Measurements from ENCODE around the gene PDSS2.
"Not testable (repeated sequence)": the region's sequence is repeated elsewhere in the genome, so short reads cannot be mapped to it uniquely, and the experiment has no call there.

PDSS2 gene

DNA sequence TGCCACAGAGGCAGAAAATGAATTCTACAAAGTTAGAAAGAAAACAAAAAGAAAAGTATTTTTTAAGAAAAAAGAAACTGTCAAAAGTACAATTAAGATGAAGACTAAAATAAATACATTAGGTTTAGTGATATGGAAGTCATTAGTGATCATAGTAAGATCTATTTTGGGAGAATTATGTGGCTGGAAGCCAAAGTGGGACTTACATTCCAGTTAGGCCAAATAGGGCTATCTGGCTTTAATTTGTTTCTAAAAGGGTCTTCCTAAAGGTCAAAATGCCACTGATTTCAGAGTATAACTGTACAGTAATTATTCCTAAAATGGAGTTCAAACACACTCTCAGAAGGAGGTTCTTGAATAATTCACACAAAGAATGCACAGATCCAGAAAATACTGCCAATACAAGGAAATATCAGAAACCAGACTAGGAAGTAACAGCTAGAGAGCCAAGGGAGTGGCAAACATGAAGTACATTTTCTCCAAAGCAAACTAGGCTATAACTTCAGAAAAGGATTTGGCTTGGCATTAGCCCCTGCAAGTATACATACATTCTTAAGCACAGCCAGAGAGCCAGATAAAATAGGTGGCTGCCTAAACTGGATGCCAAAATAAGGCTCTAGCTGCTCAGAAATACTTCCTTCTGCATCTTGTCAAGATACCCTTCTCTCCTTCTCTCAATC lies 45.3 kb downstream of the PDSS2 start:
- no peak for DNase-seq

DNA sequence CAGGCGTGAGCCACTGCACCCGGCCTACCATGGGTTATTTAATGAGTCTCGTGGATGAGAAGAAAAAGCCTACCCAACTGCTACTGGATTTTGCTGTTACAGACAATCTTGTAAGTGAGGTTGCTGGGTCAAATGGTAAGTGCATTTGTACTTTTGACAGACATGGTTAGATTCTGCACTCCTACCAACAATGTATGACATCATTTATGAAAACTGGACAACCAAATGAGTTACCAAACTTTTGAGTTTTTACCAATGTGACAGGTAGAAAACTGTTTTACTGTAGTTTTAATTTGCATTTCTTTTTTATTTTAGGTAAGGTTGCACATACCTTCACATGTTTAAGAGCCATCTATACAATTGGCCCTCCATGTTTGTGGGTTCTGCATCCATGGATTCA lies 48.2 kb downstream of the PDSS2 start:
- no peak for DNase-seq

DNA sequence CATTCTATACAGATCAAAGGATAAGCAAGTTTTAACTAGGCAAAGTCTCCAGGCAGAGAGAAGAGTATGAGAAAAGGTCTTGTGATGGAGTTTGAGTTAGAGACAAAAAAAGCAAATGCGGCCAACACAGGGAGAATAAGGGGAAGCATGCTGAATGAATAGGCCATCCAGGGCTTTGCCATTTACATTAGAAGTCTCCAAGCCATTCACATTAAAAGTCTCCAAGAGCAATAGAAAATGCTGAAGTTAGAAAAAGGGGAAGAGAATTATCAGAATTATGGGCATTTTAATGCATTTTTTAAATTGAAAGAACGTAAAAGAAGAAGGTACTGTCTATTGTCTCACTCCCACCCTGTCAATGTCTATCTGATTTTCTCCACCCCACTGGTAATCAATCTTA lies 49.4 kb downstream of the PDSS2 start:
- DNase-seq = no peak

DNA sequence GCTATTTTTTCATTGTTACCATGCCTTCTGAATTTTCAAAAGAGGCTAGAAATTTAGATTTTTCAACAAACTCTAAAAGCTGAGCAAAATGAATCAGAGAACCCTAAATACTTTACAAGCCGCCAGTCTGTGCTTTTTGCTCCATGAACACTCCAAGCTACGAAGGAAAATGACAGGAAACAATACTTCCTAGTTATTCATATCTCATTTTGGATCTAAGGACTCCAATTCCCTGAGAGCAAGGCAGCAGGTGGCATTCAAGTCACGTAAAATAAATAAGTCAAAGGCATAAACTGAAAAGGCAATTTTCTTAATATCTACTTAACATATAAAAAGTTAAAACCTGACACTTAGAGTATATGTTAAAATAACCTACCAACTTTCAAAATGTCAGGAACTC lies 50.6 kb downstream of the PDSS2 start:
- no peak for DNase-seq

DNA sequence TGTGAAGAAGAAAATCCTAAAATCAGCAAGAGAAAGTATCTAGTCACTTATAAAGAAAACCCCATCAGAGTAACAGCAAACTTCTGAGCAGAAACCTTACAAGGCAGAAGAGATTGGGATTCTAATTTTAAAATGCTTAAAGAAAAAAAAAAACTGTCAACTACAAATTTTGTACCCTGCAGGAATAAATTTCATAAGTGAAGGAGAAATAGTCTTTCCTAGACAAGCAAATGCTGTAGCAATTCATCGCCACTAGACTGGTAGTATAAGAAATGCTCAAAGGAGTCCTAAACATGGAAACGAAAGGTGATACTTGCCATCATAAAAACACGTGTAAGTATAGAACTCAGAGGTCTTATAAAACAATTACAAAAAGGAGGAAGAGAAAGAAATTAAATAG lies 54.4 kb downstream of the PDSS2 start:
- no peak for DNase-seq

DNA sequence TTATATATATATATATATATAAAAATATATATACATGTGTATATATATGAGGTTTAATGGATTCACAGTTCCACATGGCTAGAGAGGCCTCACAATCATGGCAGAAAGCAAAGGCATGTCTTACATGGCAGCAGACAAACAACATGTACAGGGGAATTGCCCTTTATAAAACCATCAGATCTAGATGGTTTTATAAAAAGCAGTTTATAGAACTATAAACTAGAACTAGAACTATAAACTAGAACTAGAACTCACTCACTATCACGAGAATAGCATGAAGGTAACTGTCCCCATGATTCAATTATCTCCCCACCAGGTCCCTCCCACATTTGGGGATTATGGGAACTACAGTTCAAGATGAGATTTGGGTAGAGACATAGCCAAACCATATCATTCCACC lies 56.8 kb downstream of the PDSS2 start:
- no peak for DNase-seq

DNA sequence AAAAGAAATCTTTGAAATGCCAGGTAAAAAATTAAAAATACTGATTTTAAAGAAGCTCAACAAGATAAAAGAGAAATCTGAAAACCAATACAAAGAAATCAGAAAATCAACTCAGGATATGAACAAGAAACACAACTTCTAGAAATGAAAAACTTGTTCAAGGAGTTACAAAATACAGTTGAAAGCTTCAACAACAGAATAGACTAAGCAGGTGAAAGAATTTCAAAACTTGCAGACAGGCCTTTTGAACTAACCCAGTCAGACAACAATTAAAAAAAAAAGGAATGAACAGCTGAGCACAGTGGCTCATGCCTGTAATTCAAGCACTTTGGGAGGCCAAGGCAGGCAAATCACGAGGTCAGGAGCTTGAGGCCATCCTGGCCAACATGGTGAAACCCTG lies 57.8 kb downstream of the PDSS2 start:
- no peak for DNase-seq

DNA sequence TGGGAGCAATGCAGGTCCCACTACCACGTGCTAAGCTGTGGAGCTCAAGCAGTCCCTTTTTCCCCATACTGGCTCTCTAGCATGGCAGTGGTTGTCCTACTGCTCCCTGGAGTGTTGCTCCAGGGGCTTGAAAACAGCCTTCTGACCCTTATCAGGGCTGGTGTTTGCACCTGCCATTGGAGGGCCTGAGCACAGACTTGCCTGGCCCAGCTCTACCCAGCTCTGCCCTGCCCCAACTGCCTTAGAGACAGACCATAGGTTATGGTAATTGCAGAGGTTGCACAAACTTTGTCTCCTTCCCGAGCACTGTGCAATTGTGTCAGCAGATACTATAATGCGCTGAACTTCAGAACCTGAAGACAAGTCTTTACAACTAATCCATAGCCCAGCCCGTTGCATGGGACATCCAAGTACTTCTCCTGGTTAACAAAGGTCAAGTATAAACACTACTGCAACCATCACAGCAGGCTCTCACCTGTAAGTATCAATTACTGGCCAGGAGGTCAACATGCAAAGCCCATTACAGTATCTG lies 58.7 kb downstream of the PDSS2 start:
- DNase-seq = no peak

DNA sequence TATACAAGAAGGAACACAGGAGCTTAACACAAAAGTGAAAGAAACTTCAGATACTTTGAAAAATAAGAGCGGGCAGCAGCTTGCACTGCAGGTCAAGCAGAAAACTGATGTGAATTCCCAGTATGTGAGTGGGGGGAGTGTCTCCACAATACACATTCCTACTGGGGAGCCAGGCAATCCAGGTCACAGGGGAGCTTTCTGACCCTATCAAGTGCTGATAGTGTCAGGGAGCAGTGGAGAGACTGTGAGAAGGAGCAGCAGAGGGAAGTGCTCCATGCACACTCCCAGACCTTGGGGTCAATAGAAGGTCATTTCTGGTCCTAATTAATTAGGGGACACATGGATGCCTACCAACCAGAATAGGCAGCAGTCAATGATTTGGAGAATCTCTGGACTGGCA lies 59.4 kb downstream of the PDSS2 start:
- DNase-seq = no peak

DNA sequence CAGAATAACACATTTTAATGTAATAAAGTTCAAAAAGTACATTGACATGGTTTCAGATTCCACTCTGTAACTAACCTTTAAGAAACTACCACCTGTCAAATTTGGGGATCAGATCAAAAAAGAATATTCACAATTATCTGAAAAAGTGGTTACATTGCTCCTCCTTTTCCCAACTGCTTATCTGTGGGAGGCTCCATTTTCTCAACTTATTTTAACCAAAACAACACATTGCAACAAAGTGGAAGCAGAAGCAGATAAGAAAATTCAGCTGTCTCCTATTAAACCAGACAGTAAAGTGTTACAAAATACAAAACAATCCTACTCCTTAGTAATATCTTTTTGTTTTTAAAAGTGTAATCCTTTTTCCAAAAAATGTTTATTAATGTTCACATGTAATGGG lies 61.4 kb downstream of the PDSS2 start:
- DNase-seq = no peak

DNA sequence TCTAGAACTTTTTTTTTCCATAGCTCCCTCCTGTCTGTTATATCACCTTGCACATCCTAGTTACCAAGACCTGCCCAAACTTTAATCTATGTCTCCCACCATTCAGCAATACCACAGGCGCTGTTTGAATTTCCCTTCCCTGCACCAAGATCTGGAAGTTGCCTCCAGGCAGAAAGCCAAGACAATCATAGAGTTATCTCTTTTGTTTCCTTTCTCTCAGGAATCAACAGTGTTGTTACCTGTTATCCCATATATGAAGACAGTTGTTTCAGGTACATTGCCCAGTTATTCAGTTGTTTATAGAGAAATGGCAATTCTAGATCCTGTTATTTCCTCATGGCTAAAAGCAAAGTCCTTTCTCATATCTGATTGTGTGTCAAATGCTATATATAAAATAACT lies 63.2 kb downstream of the PDSS2 start:
- DNase-seq = no peak

DNA sequence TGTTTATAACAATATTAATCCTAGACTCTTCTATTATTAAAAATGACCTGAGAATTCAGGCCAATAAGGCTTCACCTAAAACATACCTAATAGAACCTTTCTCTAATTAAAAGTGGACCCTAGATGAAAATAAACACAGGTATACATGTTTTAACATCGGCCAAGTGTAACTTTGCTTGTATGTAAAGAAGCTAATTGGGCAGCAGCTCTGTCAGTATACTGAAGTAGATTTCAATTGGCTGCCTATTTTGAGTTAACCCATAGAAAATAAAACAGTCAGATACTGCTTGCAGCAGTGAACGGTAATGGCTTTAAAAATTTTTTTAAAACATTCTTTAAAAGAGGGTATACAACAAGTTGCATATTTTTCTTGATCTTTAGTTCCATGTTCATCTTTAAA lies 67.3 kb downstream of the PDSS2 start:
- DNase-seq = no peak

DNA sequence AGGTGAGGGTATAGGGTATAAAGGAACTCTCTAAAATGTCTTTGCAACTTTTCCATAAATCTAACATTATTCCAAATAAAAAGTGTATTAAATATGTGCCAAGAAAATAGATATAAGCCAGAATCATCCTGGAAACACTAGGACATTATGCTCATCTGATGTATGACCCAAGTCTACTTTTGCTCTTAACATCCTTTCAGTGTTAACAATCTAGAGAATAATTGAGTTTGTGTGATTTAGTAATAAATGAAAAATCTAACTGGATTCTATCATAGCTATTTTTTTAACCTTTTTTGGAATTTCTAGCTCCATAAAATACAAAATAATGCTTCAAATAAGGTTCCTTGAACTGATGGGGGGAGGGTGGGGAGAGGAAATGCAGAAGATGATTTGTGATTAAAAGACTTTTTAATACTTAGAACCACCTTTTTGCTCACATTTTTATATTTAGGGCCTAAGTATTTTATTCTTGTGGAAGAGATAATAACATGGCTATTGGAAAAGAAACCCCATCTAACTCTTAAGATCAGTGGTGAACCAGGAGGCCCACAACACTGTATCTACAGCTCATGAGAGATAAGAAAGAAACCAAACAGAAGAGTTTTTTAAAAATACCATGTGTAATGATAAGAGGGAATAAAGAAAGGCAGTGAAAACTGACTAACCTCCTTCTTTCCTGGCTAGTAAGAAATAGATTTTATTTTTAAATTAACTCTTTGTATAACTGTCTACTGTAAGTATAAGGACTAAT lies 68.5 kb downstream of the PDSS2 start:
- DNase-seq = no peak

DNA sequence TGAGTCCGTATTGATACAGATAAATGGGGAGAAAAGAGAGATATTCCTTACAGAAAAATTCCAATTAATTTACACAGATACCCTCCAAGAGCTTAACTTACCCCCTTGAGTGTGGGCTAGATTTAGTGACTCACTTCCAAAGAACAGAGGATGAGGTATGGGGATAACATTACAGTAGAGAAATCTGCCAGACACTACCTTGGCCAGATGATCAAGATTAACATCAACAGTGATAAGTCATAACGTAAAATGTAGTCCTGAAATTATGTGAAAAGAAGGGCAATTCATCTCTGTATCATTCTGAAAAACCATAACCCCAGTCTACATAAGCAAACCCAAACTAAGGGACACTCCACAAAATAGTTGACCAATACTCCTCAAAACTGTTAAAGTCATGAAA lies 69.3 kb downstream of the PDSS2 start:
- DNase-seq = no peak

DNA sequence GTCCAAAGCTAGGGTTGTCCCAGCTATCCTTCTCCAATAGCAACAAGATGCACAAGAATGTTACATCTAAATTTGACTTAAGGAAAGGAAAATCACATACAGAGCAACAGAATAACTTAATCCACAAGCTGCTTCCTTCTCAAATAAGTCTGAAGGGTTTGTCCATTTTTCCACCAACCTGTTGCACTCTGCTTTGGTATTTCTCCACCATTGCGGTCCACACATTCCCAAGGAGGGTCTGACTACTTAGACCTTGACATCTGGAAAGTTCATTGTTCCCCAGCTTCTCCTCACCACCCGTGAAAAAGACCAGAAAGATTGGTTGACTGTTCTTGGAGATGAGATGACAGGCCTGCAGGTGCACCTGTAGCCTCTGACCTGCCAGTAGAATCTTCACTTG lies 72.5 kb downstream of the PDSS2 start:
- no peak for DNase-seq

DNA sequence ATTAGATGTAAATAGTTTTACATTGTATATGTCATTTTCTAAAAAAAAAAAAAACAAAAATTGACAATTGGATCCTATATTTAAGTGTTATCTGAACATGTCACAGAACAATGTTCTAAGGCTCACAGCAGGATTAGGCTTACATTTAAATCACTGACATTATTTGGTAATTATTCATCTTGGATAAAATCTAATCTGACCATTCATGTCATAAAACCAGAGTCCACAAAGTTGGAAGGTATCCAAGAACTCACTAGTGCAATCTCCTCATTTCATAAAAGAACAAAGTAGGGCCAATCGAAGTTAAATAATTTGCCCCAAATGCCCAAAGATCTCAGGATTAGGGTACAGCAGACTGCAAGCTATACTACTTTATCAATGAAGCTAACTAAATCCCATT lies 73.0 kb downstream of the PDSS2 start:
- no peak for DNase-seq

DNA sequence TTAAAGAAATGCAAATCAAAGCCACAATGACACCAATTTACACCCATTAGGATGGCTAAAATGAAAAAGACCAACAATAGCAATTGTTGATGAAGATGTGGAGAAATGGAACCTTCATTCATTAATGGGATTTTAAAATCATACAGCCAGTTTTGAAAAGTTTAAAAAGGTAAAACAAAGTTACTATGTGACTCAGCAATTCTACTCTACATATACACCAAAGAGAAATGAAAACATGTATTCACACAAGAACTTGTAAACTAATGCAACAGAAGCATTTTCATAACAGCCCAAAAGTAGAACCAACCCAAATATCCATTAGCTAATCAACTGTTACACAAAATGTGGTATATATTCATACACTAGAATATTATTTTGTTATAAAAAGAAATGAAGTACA lies 75.7 kb downstream of the PDSS2 start:
- no peak for DNase-seq

DNA sequence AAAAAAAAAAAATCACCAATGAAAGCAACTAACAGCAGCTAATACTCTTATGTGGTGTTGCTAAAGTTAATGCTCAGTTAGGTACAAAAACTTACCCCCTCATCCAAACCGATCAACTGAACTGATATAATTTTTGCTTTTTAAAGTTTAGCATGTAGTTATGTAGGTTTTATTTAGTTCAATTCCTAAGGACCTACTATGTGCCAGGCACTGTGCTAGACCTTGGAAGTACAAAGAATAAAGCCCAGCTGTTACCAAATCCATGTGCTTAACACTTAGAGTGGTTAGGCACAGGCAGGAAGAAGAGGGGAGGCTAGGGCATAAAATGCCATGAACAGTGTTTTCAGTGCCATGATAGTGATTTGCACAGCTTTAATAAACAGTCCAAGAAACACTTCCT lies 85.1 kb downstream of the PDSS2 start:
- no peak for DNase-seq

DNA sequence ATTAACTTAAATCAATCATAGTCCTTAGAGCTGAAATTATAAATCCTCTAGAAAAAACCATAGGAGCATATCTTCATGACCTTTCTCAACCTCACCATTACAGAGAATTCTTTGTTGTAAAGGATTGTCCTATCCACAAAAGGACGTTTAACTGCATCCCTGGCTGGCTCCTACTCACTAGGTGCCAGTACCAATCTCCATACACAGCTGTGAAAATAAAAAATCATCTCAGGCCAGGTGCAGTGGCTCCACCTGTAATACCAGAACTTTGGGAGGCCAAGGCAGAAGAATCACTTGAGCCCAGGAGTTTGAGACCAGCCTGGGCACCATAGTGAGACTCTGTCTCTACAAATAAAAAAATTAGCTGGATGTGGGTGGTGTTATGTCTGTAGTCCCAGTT lies 89.9 kb downstream of the PDSS2 start:
- DNase-seq = no peak

DNA sequence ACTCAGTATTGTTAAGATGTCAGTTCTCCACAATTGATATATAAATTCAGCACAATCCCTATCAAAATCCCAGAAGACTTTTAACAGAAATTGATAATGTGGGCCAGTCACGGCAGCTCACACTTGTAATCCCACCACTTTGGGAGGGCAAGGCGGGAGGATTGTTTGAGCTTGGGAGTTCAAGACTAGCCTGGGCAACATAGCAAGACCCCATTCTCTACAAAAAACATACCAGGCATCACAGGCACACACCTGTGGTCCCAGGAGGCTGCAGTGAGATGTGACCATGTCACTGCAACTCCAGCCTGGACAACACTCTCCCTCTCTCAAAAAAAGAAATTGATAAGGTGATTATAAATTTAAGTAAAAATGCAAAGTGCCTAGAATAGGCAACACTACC lies 90.9 kb downstream of the PDSS2 start:
- DNase-seq = no peak

DNA sequence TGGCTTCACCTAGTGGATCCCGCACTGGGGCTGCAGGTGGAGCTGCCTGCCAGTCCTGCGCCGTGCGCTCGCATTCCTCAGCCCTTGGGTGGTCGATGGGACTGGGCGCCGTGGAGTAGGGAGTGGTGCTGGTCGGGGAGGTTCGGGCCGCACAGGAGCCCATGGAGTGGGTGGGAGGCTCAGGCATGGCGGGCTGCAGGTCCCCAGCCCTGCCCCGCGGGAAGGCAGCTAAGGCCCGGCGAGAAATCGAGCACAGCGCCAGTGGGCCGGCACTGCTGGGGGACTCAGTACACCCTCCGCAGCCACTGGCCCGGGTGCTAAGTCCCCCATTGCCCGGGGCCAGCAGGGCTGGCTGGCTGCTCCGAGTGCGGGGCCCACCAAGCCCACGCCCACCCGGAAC lies 95.2 kb downstream of the PDSS2 start:
- not testable (repeated sequence) for DNase-seq

DNA sequence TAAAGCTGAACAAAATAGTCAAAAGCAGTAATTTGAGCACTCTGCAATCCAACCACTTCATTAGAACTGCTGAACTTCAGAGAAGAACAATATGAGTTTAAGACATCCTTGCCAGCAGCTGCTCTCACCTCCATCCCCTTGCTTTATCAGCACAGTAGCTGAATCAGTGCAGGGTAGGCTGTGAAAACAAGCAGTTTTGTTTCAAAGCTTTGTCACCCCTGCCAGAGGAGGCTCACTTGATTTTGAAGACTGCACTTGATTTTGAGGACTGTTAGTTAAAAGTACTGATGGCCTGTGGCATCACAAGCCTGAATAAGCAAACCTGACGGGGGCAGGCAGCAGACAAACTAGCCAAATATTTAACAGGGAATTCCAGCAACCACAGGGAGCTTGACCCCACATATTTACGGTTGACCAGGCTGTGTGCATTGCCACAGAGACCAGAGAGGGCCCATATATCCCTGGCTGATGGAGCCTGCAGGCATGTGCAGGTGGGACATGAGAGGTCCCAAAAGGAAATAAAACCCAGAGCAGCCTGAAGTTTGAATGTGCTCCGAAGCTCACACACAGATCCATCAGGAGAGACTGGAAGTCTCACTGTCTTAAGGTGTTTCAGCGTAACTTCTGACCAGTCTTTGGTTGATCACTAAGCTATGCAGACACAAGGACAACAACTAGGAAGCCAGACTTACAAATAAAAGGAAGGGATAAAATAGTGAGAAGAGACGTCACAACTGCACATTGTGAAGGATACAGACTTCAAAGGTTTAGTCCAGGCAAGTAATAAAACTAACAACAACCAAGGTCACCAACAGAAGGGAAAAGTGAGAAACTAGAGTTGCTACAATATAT lies 97.4 kb downstream of the PDSS2 start:
- DNase-seq = no peak

DNA sequence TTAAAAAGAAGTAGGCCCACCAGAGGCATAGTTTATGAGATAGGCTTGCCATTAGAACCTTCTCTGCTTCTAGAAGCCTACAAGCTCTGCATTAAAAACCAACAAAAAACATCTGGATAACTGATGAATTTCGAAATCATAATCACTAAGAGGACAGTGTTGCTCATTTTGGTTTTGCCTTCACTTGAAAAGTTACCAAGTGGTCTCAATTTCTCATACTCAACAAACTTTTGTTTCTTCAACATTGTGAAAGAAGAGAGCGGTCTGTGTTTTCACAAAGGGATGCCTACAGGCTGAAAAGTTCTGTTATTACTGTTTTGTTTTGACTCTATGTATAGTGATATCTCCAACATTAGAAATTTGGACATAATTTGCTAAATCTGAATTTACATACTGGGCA lies 98.9 kb downstream of the PDSS2 start:
- no peak for DNase-seq

DNA sequence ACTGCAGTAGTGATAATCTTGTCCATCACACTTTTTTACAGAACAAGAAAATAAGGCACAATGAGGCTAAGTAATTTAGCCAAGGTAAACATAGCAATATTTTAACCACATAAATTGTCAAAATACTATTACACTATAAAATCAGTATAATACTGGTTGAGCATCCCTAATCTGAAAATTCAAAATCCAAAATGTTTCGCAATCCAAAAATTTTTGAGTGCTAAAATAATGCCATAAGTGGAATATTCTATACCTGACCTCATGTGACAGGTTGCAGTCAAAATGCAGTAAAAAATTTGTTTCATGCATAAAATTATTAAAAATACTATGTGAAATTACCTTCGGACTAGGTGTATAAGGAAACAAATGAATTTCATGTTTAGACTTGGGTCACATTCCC lies 101.5 kb downstream of the PDSS2 start:
- no peak for DNase-seq

Data from NCI-H2081 treated with DMSO at 0.1 percent for 48 hours (cell line).